Cerebellar nuclear complex (tissue), 1 donor: ENCODE results near the gene RAB43.
"Not testable (repeated sequence)": the region's sequence is repeated elsewhere in the genome, so short reads cannot be mapped to it uniquely, and the experiment has no call there.

Experiments used
- DNase-seq, 2 experiments: peaks; one replicate each; lab custom pipeline; 2025; lab: John Stamatoyannopoulos, UW

Gene RAB43

DNA sequence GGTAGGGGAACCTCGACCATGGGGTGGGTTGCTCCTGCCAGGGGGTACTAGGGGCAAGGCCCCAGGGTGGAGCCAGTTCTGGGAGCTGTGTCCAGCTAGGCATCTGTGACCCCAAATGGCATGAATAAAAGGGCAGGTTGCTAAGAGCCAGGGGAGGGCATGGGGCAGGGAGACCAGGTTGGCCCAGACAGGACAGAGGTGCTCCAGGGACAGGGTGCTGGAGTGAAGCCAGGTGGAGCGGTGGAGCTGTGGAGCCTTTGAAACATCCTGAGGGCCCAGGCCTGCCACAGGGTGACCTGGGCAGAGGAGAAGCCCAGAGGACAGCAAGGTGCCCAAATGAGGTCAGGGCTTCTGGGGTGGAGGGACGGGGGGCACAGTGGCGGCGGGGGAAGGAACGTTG is 33.3 kb downstream of the RAB43 start:
- not testable (repeated sequence) for DNase-seq

DNA sequence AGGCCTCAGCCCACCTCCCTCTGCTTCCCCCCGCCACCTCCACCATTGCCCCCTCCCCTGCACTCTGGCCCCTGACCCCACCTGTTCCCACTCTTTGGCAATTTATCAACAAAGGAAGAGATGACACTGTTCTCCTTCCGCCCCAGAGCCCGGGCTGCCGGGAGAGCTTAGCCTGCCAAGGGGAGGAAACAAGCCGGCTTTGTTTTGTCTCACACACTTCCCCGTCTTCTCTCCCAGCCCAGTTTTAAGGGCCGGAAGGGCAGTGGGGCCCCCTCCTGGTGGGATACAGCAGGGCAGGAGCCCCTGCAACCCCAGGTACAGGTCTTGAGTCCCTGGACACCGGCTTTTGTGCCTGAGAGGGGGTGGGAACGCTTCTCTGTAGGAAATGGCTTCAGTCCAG is 33.7 kb downstream of the RAB43 start:
- not testable (repeated sequence) for DNase-seq

DNA sequence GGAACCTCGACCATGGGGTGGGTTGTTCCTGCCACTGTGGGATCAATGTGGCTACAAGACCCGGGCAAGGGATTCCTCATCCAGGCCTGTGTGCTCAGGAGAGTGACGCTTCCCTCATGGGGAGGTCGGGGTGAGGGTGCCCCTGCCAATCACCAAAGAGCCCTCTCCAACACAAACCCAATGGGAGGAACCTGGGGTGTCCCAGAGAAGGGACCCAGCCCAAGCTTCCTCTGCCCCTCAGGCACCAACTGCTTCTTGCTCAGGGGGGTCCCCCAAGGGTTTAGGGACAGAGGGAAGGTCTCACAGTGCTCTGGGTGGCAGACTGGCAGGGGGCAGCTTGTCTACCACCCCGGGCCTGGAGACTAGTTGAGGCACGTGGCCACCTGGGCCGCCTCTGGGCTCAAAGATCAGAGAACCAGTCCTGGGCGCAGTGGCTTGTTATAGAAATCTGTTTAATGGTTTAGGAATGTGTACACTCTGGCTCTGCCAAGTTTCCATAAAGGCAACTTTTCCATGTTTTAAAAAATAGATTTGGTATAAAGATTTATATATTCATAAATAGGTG is 34.4 kb downstream of the RAB43 start:
- no peak for DNase-seq

DNA sequence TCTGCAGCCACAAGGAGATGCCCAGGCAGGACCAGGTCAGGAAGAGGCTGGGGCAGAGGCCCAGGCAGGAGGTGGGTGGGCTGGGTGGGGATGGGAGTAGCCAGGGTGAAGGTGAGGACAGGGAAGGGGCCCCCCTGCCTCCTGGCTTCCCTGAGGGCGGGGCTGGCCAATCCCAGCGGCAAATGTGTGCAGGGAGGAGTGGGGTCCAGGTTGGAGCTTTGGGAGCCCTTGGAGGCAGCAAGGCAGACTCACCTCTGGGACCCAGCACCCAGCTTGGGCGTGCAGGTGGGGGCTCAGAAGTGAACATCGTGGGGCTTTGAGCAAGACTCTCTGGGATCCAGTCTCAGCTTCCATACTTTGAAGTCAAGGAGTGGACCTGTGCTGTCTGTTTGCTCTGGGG is 35.8 kb downstream of the RAB43 start:
- no peak for DNase-seq

DNA sequence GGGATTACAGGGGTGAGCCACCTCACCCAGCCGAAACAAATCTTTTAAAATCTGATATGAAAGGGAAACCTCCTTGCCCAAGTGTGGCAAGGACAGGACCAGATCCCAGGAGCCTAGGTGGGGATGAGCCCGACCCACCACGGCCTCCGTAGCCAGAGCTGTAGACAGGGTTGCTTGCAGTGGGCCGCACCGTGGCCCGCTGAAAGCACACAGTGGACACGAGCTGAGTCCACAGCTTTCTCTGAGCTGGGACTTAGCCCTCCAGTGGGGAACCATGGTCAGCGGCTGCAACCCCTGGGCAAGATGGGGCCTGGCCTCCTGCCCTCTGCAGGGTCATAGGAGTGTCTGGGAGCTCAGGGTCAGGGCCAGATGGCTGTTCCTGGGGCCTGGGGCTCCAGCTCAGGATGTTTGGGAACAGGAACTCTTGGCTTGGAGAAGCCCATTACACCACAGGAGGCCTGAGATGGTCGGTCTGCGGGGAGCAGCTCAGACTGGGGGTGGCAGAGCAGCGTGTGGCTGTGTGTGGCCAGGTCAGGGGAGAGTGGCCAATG is 36.4 kb downstream of the RAB43 start:
- DNase-seq: no peak

DNA sequence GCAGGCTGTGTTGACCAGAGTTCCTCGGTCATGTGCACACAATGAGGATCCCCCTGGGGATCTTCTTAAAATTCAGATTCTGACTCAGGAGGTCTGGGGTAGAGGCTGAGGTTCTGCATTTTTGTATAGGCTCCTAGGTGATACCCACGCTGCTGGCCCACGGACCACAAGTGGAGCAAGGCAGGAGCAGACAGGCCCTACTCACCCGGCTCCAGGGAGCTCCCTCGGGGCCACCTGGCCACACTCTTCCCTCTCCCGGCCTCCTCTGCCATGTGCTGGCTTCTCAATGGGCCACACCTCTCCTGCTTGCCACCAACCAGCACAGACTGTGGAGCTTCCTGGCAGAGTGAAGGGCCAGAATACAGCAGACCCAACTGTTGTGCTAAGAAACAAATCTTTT is 37.1 kb downstream of the RAB43 start:
- DNase-seq: no peak

DNA sequence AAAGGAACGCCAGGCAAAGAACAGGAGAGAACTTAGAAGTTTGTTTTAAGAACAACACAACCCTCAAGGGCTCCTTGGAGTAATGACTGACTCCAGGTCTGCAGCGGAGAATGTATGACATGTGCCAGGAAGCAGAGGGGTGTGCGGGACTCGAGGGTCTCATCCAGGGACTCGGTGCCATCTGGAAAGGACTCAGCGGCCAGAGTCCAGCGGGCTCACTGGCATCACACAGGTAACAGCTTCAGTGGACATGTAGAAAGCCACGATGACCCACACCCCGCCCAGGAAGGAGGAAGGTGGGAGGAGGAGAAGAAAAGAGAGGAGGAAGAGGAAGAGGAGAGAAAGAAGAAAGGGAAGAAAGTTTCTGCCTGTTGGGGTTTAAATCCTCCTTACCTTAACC is 39.6 kb downstream of the RAB43 start:
- DNase-seq: no peak

DNA sequence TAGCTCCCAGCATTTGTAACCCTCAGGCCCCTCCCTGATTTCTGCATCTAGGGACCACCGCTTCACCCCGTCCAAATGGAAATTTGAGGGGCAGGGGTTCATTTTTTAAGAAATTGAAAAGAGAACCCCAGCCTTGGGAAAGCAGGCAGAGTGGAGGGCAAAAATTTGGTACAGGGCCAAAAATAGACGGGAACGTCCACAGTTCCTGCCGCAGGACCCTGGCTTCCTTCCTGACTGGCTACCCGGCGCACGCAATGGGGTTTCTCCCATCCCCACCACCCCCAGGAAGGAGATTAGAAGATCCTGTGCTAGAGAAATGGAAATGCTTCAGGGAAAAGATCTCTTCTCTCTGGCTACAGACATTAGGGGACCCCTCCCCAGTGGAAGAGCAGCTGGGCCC is 40.1 kb downstream of the RAB43 start:
- no peak for DNase-seq

DNA sequence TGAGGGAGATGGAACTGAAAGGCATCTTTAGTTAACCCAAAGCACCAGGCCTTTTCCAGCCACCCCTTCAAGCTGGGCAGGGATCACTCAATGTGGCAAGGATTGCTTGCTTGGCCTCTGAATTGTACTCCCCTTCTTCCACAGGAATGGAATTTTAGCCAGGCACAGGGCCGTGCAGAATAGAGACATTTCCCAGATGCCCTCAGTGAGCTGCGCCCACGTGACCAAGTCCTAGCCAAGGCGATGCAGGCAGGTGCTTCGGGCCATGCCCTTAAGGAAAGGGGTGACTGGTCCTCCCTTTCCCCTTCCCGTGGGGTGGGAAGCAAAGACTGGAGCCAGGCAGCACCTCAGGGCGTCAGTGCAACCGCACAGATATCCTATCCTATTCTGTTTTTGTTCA is 43.1 kb downstream of the RAB43 start:
- no peak for DNase-seq

DNA sequence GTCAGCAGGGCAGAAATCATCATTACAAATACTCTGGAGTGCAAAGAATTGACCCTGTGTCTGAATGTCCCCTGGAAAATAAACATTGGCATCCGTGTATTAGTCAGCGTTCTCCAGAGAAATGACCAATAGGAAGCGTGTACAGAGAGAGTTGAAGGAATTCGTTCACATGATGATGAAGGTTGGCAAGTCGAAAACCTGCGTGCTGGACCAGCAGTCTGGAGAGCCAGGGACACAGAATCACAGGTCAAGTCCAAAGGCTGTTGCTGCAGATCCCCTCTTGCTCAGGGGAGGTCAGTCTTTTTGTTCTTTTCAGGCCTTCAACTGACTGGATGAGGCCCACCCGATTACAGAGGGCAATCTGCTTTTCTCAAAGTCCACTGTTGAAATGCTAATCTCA is 44.4 kb downstream of the RAB43 start:
- DNase-seq: no peak

DNA sequence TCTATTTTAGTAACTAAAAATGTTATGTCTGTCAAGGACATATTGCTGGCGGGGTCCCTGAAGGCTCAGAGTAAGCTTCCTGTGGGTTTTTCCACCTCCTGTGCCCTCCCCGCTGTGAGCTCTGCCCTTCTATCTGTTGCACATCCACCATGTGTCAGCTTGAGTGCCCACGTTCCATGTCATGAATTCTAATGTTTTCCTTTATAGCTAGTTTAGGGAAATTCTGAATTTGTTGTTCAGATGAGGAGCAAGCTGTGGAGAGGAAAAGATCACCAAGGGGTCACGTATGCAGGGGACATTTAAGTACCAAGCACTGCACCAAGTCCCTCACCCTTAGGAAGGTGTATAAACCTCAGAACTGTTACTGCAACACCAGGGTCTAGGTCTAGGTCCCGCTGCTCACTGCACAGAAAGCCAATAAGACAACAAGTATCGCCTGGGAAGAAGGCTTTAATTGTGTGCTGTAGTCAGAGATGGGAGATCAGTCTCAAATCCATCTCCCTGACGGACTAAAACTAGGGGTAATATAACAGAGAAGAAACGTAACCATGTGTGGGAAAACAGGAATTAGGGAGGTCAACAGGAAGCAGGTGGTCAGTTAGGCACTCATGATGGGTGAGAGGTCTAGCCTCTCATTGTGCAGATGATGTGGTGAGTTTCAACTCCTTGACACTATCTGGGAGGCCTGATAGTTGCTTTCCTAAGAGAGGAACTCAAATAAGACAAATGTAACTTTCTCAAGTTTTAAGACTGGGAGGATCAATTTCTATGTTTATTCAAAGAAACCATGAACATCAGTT is 51.3 kb downstream of the RAB43 start:
- DNase-seq: no peak

DNA sequence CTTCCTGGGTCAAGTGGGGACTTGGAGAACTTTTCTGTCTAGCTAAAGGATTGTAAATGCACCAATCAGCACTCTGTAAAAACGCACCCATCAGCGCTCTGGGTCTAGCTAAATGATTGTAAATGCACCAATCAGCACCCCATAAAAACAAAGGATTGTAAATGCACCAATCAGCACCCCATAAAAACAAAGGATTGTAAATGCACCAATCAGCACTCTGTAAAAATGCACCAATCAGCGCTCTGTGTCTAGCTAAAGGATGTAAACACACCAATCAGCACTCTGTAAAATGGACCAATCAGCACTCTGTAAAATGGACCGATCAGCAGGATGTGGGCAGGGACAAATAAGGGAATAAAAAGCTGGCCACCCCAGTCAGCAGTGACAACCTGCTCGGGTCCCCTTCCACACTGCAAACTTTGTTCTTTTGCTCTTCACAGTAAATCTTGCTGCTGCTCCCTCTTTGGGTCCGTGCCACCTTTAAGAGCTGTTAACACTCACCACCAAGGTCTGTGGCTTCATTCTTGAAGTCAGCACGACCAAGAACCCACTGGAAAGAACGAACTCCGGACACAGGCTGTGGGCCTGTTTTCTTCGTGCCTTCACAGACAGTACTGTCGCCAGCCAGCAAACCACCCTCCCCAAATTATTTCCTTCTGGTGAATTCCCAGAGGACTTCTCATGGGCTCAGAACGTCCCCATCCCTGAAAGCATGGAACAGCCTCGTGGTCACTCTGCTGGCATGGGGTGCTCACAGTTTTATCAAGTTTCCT is 52.1 kb downstream of the RAB43 start:
- not testable (repeated sequence) for DNase-seq

DNA sequence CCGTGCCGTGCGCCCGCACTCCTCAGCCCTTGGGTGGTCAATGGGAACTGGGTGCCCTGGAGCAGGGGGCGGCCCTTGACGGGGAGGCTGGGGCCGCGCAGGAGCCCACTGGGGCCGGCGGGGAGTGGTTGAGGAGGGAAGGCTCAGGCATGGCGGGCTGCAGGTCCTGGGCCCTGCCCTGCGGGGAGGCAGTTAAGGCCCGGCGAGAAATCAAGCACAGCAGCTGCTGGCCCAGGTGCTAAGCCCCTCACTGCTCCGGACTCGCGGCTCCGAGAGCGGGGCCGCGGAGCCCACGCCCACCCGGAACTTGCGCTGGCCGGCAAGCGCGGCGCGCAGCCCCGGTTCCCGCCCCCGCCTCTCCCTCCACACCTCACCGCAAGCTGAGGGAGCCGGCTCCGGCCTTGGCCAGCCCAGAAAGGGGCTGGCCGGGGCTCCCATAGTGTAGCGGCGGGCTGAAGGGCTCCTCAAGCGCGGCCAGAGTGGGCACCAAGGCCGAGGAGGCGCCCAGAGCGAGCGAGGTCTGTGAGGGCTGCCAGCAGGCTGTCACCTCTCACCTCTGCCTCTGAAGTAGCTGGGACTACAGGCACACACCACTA is 53.2 kb downstream of the RAB43 start:
- no peak for DNase-seq

DNA sequence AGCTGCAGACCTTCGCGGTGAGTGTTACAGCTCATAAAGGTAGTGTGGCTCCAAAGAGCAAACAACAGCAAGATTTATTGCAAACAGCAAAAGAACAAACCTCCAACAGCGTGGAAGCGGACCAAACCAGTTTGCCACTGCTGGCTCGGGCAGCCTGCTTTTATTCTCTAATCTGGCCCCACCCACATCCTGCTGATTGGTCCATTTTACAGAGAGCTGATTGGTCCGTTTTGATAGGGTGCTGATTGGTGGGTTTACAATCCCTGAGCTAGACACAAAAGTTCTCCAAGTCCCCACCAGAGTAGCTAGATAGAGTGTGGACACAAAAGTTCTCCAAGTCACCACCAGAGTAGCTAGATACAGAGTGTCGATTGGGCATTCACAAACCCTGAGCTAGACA is 53.9 kb downstream of the RAB43 start:
- not testable (repeated sequence) for DNase-seq

DNA sequence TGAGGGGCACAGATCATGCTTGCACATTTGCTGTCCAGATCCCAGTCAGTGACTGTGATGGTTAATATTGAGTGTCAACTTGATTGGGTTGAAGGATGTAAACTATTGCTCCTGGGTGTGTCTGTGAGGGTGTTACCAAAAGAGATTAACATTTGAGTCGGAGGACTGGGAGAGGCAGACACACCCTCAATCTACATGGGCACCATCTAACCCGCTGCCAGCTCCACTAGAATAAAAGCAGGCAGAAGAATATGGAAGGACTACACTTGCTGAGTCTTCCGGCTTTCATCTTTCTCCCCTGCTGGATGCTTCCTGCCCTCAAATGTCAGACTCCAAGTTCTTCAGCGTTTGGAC is 55.9 kb downstream of the RAB43 start:
- DNase-seq: no peak

DNA sequence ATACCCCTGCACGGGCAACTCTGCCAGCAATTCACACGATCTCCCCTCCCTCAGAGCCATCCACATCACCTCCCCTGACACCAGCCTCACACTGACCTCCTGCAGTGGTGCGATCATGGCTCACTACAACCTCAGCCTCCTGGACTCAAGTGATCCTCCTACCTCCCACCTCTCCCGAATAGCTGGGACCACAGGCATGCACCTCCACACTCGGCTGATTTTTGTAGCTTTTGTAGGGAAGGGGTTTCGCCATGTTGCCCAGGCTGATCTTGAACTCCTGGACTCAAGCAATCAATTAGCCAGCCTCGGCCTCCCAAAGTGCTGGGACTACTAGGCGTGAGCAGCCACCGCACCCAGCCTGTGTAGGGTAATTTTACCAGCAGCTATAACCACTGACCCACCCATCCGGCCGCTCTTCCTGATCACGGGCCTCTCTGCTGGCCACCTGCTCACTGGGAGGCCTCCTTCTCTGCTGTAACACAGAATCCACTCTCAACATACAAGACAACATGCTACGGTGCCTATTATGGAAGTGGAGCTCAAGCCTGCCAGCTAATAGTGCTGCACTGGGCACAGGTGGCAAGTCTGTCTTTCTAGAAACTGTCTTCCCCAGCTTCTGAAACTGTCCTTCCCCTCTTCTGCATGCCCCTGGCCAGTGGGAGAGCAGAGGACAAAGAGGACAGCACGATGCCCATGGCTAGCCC is 56.4 kb downstream of the RAB43 start:
- DNase-seq: no peak

DNA sequence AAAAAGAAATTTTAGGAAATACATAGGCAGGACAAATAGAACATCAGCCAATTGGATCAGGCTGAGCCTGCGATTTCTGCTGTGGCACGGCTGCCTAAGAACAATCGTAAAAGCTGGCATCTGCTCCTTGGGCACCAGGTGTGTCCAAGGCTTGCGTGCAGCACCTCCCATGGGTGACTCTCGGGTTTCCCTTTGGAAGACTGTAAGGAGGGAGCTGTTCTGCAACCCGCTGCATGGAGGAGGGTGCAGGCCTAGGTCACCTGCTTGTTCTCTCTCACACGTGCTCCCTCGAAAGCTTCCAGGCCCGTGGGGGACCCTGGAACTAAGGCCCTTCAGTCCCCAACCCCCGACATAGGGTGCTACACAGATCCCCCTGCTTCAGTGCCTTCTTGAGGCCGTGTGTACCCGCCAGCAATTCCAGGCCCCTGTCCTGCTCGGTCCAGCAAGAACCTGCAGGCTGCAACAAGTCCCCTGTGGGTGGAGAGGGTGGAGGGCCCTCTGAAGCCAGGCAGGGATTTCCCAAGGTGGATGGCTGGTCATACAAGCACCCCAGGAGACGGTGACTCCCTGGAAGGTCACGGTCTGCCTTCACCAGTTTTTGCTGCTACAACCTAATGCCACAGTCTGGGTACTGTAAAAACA is 57.6 kb downstream of the RAB43 start:
- DNase-seq: no peak

DNA sequence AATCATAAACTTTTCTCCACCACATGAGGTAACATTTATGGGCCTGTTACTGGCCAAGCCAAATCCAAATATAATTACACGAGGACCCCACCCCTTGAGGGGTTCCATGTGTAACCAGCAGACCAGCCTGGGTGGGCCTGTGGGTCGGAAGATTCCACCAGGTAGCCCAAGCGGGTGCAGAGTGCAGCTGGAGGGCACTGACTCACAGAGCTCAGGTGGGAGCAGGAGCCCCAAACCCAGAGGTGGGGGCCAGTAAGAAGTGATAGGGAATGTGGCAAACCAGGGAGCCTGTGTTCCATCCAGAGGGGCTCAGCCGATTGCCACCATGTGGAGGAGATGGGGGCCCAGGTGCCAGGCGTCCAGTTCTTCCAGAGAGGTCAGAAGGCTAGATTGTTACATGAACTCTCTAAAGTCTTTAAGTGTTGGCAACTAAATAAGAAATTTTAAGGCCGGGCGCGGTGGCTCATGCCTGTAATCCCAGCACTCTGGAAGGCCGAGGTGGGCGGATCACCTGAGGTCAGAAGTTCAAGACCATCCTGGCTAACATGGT is 58.4 kb downstream of the RAB43 start:
- no peak for DNase-seq

DNA sequence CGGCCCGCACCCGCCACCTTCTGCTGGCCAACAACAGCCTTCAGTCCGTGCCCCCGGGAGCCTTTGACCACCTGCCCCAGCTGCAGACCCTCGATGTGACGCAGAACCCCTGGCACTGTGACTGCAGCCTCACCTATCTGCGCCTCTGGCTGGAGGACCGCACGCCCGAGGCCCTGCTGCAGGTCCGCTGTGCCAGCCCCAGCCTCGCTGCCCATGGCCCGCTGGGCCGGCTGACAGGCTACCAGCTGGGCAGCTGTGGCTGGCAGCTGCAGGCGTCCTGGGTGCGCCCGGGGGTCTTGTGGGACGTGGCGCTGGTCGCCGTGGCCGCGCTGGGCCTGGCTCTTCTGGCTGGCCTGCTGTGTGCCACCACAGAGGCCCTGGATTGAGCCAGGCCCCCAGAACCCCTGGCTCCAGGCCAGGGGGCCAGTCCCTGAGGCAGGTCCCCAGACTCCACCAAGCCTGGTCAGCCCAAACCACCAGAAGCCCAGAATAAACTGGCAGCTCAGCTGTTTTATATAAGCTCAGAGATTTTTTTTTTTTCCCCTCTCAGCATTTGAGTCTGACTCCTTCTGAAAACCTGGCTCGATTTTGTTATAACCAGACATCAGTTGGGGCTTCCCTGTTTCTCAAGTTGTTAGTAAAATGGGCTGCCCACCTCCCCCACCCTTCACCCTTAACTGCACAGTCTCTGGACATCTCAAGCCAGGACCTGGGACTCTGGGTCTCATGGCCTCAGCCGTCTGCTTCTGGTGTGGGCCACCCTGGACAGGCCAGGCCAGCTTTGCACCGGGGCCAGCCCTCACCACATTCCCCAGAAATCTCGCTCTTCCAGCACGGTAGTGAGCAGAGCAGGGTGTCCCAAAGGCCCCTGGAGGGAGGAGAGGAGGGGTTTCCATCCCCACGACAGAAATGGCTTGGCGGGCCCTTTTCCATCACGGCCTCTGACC is 59.4 kb downstream of the RAB43 start:
- DNase-seq: no peak
